GM19238 (cell line): Measurements from ENCODE around the gene CYB5R3.

Experiments
- DNase-seq: peaks from one replicate; pipeline ENCODE4 v3.0.0; 2011; ENCODE audit warnings: low spot score; ENCODE audit not compliant: insufficient read length

Gene CYB5R3

DNA sequence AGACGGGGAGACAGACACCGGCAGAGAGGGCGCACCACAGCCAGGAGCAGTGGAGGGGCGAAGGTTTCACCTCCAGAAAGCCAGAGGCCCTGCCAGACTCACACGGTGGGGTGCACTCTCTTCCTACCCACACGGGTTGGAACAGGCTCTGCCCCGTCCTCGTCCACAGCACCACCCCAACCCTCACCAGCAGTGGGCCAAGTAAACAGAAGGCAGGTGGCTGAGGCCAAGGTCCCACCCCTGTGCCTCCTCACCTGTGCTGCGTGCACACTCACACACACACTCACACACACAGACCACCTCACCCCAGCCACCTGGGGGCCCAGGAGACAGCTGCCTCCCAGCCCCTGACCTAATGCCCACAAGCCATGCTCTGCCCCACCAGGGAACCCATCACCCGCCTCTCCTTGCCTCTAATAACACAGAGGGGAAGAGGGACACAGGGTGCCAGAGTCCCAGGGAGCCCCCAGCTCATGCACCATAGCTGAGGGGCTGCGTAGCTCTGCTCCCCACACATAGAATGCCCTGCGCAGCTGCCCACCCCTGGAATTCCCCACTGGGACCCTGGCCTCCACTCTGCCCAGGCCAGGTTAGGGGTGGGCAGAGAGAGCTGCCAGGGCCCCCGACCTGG, 3.1 kb downstream of the CYB5R3 start:
- DNase-seq, result no peak

DNA sequence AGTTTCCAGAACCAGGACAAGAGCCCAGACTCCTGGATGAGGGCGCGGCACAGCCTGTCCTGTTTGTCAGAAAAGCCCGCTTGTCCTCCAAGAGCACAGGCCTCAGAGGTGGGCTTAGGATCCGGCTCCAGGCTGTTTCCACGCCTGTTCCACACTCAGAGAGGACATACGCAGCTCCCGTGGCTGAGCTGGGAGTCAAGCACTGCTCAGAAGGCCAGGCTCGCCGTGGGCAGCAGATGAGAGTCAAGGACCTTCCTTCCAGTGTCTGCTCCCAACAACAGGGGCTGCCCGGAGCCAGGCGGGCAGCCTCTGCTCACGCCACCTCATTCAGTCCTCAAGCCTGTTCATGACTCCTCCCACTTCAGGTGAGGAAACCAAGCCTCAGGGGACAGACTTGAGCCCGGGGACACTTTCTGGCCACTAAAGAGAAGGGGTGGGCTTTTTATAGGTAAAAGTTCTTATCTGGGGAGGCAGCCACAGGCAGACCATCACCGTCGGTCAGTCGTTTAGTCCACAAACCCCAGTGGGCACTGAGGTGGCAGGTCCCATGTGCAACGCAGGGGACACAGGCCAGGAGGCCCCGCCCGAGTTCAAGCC, 3.8 kb downstream of the CYB5R3 start:
- no peak for DNase-seq

DNA sequence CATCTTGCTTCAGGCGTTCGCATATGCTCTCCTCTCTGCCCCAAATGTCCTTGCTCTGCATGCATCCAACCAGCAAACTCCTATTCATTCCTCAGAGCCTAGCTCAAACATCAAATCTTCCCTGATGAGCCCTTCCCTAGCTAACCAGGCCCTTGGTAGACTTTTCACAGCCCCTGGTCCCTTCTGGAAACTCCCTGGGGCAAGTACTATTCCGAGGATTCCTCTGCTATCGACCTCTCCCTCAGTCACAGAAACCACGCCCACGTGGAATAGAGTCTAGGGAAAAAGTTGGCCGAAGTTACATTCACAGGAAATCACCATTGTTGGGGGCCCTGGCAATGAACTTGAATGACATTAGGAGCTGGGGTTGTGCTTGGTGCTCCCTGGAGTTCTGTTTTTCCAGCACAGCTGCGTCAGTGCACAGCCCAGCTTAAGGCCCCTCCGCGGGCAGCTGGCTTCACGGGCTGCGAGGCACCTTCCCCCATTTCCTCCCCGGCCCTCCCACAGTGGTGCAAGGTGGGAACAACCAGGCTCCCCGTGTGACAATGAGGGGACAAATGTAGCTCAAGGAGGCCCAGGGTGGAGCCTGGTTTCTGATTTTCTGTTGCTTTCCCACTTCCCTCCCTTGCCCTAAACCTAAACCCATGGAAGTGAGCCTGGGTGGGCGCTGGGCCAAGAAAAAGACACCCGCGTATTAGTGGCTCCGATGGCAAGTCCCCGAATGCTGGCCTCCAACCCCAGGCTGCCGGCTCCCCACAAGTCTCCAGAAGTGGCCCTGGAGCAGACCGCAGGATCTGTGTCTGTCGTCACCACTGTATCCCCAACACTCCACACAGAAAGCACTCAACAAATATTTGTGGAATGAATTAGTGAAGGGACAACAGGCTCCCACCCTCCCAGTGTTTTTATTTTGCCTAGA, 4.5 kb downstream of the CYB5R3 start:
- no peak for DNase-seq

DNA sequence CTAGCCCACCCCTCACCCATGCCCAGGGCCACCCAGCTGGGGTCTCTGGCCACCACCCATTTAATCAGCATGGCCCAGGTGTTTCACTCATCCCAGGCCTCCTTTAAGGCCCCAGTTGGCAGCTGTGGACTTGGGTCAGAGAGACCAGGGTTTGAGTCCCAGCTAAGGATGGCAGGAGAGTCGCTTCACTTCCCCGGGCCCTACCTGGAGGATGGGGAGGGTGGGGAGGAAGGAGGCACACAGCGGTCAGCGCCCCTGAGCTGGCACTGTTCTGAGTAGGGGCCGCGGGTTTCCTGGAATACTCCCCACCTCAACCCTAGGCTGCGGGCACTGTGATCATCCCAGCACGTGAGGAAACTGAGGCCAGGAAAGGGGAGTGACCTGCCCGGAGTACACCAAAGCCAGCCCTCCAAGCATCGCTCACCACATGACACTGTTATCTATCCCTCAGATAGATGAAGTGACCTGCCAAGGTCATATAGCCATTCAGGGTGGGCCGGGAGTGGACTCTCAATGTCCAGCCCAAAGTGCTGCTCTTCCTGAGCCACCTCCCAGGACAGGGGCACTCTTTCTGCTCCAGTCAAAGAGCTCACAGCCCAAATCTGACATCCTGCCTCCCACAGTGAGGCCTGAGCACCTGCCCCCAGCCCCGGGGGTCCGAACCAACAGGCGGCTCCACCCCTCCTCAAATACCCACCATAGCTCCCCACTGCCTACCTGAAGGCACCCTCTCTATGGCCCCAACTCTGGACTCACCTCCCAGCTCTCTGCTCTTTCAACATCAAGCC, 5.4 kb downstream of the CYB5R3 start:
- DNase-seq, result no peak

DNA sequence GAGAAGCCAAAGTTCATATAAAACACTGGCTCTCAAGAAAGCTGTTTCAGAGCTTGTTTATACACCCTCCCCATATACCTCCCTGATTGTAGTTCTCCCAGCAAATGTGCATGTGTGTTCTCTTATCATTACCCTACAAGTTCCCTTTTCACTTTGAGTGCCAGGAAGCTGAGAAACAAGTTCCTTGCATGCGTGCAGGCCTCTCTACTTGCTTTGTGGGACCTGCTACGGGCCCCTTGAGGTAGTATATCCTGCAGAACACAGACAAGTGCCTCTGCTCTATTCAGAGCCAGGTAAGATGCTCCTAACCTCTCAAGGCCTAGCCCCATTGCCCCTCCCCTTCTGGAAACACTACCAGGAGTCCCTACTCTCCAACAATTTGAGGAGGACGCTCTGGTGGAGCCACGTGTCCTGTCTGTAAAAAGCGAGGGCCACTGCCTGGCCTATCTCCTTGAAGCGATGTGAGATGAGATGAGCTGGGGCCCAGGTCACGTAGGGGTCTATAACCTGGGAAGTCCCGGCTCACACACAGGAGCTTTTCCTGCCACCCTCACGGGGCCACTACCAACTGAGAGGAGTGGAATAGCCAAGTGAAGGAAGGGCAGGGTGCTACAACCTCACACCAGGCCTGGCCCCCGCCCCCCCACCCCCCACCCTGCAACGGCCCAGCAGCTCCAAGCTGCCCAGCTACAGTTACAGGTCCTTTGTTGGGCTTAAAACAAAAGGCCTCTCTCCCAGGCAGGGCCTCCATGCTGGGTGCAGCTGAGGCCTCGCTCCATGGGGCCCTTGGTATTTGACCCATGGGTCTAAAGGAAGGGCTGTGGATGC, 6.2 kb downstream of the CYB5R3 start:
- DNase-seq, result no peak

DNA sequence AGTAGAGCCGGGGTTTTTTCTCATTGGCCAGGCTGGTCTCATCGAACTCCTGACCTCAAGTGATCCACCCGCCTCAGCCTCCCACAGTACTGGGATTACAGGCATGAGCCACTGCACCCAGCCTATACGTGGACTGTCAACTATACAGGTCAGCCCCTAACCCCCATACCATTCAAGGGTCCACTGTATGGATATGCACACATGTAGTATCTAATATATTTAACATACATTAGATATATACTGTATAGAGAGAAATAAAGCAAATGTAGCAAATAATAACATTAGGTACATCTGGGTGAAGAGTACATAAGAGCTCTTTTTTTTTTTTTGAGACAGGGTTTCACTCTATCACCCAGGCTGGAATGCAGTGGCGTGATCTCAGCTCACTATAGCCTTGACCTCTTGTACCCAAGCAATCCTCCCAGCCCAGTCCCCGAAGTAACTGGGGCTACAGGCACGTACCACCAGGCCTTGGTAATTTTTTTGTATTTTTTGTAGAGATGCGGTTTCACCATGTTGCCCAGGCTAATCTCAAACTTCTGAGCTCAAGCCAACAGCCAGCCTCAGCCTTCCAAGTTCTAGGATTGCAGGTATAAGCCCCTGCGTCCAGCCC, 7.3 kb downstream of the CYB5R3 start:
- no peak for DNase-seq

DNA sequence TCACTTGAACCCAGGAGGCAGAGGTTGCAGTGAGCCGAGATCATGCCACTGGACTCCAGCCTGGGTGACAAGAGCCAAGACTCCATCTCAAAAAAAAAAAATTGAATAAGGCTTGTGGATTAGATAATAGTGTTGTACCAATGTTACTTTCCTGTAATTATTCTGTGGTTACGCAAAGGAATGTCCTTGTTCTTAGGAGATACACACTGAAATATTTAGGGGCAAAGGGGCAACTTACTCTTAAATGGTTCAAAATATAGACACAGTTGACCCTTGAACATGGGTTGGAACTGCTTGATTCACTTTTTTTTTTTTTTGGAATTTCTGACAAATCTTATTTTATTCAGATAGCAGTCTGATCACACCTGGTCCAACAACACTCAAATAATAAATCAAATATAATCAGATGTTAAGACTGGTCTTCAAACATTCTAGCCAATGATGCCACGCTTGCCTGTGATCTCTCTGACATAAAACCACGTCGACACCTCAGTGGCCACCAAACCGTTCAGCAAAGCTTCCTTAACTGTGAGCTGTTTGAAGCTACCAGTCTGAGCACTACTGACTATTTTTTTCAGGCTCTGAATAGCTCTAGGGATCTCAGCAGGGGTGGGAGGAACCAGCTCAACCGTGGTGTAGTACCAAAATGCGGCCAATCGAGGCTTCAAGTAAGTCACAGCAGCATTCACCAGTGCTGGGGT, 9.5 kb downstream of the CYB5R3 start:
- no peak for DNase-seq

DNA sequence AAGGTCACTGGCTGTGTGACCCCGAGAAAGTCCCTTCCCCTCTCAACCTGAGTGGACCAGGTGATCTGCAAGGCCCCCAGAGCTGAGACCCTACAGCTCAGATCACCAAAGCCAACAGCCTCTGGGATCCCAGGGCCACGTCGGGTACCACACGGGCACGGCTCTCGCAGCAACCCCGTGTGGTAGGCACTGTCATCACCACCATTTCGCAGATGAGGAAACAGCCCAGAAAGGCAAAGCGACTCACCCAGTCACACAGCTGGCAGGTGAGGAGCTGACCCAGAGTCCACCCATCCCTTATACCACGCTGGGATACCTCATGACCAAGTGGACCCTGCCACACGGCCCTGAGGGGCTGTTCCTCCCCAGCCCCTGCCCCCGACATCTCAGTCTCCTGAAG, 11.6 kb downstream of the CYB5R3 start:
- DNase-seq, result no peak

DNA sequence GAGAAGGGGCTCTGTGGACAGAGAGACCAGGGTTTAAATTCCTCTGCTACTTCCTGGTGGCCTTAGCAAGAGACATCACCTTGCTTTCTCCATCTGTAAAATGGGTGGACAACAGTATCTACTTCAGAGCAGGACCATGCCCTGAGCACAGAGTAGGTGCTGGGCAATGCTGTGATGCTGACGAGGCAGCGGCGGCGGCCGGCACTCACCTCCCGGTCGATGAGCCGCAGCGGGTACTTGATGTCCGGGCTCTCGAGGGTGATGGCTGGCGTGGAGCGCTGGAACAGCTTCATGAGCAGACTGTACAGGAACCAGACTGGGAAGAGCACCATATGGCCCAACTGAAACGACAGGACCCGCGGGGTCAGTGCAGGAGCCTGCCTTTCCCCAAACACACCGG, 12.7 kb downstream of the CYB5R3 start:
- DNase-seq, result no peak

DNA sequence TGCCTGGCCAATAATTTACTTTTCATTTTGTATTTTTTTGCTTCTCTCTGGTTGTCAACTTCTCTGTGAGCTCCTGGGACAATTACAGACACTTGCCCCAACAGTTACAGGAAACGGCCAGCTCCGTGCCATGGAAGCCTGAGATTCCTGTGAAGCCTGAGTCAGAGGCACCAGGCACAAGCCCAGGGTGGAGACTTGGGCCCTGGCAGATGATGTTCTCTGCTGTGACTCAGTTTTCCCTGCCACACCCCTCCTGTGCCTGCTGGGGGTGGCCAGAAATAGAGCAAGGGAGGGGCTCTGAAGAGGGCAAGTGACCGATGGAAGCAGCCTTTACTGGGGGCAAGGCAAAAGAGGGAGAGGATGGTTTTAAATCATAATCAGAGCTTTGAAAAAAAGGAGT, 13.7 kb downstream of the CYB5R3 start:
- no peak for DNase-seq

DNA sequence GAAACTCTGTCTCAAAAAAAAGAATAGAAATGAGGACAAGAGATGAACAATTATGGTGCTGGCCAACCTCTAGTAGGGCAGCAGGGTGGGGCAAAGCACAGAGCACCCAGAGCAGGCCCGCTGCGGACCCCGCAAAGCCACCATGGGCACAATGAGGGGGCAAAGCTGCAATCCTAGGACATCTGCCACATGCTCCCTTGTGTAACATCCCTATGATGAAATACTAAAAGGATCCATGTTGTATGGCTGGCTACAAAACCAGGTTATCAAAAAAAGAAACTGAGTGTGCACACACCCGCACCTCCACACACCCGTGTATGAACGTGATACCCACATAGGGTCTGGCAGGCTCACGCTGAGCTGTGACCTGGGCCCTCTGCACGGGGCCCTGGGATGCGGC, 16.2 kb downstream of the CYB5R3 start:
- no peak for DNase-seq

DNA sequence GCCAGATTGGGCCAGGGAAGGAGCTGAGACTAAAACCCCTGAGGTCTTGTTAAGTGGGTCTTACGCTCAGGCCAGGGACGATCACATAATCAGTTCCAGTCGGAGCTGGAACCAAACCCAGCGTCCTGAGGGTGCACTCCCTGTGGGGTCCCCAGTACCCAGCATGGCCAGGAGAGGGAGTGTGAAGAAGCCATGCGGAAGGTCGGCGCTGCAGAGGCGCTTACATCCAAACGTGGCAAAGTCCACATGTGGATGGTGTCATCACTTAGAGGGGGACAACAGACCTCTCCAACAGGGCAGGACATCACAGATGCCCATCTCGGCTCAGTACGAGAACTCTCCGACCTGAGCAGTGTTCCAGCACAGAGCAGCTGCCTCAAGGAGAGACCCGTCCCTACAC, 17.1 kb downstream of the CYB5R3 start:
- DNase-seq, result no peak

DNA sequence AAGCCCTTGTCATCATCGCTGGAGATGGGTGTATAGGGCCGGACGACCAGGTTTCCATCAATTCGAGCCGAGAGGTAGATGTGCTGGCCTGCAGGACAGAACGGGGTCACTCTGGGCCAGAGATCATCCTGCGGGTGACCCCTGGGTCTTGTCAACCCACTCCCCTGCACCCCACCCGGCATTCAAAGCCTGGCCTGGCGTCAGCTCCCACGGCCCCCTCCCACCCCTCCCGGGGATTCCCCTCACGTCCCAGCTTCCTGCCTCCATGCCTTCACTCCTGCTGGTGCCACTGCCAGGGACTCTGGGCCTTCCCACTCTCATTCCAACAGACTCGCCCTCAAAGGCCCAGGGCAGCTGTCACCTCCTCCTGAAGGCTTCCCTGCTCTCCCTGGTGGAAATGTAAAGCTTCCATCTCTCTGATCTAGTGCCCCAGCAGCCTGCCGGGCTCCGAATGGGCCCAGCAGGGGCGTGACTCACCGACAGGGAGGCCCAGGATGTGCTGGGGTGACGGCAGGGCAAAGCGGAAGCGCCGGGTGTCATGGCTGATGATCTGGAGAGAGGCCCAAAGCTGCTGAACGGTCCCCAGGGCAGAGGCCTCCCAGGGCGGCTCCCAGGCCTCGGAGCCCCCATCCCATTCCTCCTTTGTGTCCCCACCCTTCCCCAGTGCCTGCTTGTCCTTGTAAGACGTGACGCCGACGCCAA, 18.1 kb downstream of the CYB5R3 start:
- no peak for DNase-seq

DNA sequence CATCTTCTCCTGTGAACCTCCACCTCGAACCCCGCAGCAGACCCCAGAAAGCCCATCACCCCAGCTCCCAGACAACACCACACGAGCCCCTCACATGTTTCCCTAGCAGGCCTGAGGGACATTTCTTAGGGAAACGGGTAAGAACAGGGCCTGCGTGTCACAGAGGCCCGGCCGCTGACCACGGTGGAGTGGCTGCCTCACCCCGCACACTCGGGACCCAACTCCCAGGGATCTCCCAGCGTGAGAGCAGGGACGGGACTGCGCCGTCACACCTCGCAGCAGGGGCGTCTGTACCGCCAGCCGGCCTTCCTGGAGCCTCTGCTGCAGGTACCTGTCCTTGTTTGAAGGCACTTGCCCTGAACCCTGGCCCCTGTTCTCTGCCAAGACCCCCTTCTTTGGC, 19.0 kb downstream of the CYB5R3 start:
- no peak for DNase-seq

DNA sequence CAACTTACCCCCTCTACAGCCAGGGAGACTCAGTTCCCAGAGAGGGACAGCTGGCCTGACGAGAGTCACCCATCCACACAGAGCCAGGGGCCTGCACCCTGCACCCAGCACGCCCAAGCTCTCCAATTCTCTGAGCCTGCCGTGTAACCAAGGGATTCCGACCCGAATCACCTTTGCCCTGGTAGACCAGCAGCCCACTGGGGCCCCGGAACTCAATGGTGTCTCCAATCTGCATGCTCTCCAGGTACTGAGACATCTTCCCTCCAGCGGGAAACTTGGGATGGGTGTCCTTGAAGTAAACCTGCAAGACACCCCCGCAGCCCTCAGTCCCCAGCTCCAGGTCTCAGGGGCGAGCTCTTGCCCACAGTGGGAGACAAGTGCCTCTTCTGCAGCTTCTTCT, 21.2 kb downstream of the CYB5R3 start:
- no peak for DNase-seq

DNA sequence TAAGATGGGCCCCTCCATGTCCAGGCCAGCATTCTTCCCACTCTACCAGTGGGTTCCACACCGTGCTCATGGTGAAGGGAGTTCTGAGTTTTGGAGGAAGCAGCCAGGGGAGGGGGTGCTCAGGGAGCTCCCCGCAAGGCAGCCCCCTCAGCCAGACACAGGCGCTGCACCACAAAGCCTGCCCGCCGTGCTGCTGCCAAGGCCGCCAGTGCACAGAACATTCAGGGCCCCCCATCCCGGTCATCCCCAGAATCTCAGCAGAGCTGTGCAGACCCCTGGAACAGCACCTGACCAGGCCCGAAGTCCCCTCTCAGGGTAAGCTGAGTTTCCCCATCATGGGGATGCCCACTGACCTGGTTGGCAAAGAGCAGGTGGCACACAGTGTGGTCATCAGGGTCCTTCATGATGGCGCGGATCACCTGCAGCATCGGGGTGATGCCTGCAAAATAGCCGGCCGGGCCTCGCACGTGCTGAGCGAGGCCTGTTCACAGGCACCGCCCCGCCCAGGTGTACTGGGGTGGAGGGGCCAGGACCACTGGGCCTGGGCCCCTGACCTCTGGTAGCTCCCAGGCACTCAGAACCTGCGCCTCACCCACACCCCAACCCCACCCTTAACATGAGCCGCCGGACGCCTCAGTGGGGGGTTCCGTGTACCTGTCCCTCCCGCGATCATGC, 22.1 kb downstream of the CYB5R3 start:
- no peak for DNase-seq

DNA sequence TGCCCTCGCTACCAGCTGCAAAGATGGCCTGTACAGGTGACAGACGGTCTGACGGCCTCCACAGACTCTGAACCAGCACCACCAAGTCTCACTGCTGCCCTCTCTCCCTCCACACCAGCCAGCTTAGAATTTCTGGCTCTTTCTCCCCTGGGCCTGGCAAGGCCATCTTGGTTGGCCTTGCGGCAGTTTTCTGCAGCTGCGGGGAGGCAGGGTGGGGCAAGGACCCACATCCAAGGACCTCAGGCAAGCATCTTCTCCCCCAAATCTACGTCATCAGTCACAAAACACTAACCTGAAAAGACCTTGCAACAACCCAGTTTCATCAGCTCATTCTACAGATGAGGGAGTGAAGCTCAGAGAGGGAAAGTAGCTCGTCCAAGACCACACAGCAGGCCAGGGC, 22.8 kb downstream of the CYB5R3 start:
- no peak for DNase-seq

DNA sequence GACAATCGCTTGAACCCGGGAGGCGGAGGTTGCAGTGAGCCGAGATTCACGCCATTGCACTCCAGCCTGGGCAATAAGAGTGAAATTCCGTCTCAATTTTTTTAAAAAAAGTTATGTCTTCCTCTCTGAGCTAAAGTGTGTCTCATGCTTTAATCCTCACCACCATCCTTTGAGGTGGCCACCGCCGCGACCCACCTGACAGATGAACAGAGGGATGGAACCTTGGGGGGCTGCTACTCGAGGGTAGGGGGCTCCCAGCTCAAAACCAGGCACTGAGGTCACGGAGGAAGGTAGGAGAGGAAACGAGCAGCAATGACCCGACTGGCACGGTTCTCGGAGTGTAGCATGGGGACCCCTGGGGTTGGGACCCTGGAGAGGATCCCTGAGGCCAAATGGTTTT, 23.8 kb downstream of the CYB5R3 start:
- no peak for DNase-seq
